Measurements from ENCODE around the gene SLC44A5. TPM values are rescaled to one million over a fixed set of nuclear protein-coding genes. Genes with fewer than 3 reads are reported as not detected.
"Not testable (repeated sequence)": the region's sequence is repeated elsewhere in the genome, so short reads cannot be mapped to it uniquely, and the experiment has no call there.

Gene SLC44A5
- total and polyA plus RNA-seq, 2 donors from 2014 or later, result 0.66 to 5.0 TPM

DNA sequence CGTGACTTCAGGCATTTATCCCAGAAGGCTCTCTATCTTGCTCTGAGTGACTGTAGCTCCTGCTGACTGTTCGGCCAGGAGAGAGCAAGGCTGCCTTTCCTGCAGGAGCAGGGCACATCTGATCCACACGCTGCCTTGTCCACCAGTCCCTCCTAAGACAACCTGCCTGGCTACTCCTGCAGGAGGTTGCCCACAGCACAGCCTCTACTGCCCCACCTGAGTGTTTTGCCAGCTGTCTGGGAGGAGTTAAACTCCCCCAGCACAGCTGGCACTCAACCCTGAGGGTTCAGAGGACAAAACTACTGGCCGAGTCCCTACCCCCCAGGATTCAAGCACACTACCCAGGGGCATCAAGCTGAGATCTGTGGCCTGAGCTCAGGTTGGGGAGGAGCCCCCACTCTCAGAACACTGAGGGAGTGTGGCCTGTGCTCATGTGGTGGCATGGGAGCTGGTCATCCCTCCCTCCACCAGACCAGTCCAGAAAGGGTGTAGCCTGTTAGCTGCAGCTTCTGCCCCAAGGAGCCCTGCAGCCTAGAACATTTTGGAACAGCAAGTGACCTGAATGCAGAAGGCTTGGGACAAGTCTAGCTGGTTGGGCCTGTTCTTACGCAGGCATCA lies 237.3 kb downstream of the SLC44A5 start:
- FAIRE-seq, result no peak
- no peak overlapping the region for H3K9ac ChIP-seq (ENCODE audit: low read length in 3 of 3)

DNA sequence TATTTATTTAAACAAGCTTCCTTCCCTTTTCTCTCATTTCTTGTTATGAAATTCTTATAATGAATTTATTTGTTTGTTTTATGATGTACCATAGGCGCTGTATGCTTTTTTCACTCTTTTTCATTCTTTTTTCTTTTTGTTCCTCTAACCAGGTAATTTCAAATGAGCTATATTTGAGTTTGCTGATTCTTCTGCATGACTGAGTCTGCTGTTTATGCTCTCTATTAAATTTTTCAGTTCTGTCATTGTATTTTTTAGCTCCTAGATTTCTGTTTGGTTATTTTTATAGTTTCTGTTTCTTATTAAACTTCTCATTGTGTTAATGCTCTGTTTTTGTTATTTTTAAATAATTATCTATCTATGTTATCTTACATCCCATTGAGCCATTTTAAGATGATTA lies 244.3 kb downstream of the SLC44A5 start:
- Histone ChIP-seq H3K27ac (ENCODE audit: low read depth in 2 of 2, low read length in 2 of 2) (no peak overlapping the region), H3K27me3 (ENCODE audit: control insufficient read depth, insufficient read depth, low read length) (no peaks in the 10 kb centered on the region), H3K4me1 (ENCODE audit: control insufficient read depth in 2 of 3, insufficient read depth in 2 of 3, low read depth in 1 of 3, low read length in 3 of 3) (no peaks in the 10 kb centered on the region), H3K4me3 (ENCODE audit: low read length in 3 of 3) (no peak overlapping the region), H3K9ac (ENCODE audit: low read length in 3 of 3) (no peak overlapping the region), H3K9me3 (ENCODE audit: control insufficient read depth in 2 of 3, insufficient read depth in 1 of 3, low read length in 3 of 3) (peaks cover 0 to 8% (median 0%) of the 10 kb centered on the region in 3 donors), H3K36me3 (ENCODE audit: control insufficient read depth in 2 of 3, insufficient read depth in 3 of 3, low read length in 3 of 3) (no peaks in the 10 kb centered on the region)
- DNase-seq, result no peak
- intact Hi-C loops (cut with DNase I), result no loop called here
- FAIRE-seq, result no peak
- TF ChIP-seq, protein P1, sequence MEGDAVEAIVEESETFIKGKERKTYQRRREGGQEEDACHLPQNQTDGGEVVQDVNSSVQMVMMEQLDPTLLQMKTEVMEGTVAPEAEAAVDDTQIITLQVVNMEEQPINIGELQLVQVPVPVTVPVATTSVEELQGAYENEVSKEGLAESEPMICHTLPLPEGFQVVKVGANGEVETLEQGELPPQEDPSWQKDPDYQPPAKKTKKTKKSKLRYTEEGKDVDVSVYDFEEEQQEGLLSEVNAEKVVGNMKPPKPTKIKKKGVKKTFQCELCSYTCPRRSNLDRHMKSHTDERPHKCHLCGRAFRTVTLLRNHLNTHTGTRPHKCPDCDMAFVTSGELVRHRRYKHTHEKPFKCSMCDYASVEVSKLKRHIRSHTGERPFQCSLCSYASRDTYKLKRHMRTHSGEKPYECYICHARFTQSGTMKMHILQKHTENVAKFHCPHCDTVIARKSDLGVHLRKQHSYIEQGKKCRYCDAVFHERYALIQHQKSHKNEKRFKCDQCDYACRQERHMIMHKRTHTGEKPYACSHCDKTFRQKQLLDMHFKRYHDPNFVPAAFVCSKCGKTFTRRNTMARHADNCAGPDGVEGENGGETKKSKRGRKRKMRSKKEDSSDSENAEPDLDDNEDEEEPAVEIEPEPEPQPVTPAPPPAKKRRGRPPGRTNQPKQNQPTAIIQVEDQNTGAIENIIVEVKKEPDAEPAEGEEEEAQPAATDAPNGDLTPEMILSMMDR (IDR thresholded peaks at IDR 0.05; ENCODE audit: borderline replicate concordance, extremely low read depth, insufficient read depth), result no peak

More for the DNA sequence above, 237.3 kb downstream of the SLC44A5 start:
- TF ChIP-seq, protein P1 (IDR thresholded peaks at IDR 0.05; ENCODE audit: borderline replicate concordance, extremely low read depth, insufficient read depth), result no peak
- intact Hi-C loops (cut with DNase I), result no loop called here
- H3K27me3 ChIP-seq (ENCODE audit: control insufficient read depth, insufficient read depth, low read length), result no peaks in the 10 kb centered on the region
- no peak overlapping the region for H3K4me3 ChIP-seq (ENCODE audit: low read length in 3 of 3)
- H3K36me3 ChIP-seq (ENCODE audit: control insufficient read depth in 2 of 3, insufficient read depth in 3 of 3, low read length in 3 of 3), result no peaks in the 10 kb centered on the region
- peak in 1 of 5 donors; percentile 15 for DNase-seq
- no peaks in the 10 kb centered on the region for H3K4me1 ChIP-seq (ENCODE audit: control insufficient read depth in 2 of 3, insufficient read depth in 2 of 3, low read depth in 1 of 3, low read length in 3 of 3)
- H3K27ac ChIP-seq (ENCODE audit: low read depth in 2 of 2, low read length in 2 of 2), result no peak overlapping the region
- peaks cover 0 to 4% (median 0%) of the 10 kb centered on the region in 3 donors for H3K9me3 ChIP-seq (ENCODE audit: control insufficient read depth in 2 of 3, insufficient read depth in 1 of 3, low read length in 3 of 3)

DNA sequence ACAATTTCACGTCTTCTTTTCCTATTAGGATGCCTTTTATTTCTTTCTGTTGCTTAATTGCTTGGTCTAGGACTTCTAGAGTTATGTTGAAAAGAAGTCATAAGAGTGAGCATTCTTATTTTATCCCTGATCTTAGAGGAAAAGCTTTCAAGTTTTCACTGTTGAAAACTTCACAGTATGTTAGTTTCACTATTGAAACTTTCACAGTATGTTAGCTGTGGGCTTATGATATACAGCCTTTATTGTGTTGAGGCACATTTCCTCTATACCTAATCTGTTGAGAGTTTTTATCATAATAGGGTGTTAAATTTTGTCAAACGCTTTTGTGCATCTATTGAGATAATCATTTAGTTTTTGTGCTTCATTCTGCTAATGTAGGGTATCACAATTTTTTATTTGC lies 249.7 kb downstream of the SLC44A5 start:
- no peak for FAIRE-seq
- intact Hi-C loops (cut with DNase I), result no loop called here
- DNase-seq, result no peak

DNA sequence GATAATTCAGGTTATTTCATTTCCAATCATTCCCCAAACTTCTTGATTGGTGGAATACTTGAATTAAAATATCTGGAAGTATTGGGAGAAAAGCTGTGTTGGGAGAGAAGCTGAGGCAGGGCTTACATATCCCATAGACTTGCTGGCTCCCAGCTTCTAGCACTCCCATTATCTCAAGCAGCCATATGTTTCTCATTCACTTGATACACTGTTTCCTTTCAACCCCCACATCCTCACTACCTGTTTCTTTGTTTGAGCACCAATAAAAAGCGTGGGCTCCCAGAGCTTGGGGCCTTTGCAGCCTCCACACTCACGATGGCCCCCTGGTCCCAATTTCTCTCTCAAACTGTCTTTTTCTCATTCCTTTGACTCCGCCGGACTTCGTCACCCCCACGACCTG lies 256.6 kb downstream of the SLC44A5 start:
- H3K27me3 ChIP-seq (ENCODE audit: control insufficient read depth, insufficient read depth, low read length); H3K4me1 ChIP-seq (ENCODE audit: control insufficient read depth in 2 of 3, insufficient read depth in 2 of 3, low read depth in 1 of 3, low read length in 3 of 3); DNase-seq; FAIRE-seq; intact Hi-C loops (cut with DNase I); H3K36me3 ChIP-seq (ENCODE audit: control insufficient read depth in 2 of 3, insufficient read depth in 3 of 3, low read length in 3 of 3); H3K9ac ChIP-seq (ENCODE audit: low read length in 3 of 3); H3K9me3 ChIP-seq (ENCODE audit: control insufficient read depth in 2 of 3, insufficient read depth in 1 of 3, low read length in 3 of 3); H3K27ac ChIP-seq (ENCODE audit: low read depth in 2 of 2, low read length in 2 of 2); H3K4me3 ChIP-seq (ENCODE audit: low read length in 3 of 3): not testable (repeated sequence)

More for the DNA sequence above, 249.7 kb downstream of the SLC44A5 start:
- Histone ChIP-seq H3K9ac (ENCODE audit: low read length in 3 of 3) (no peak overlapping the region), H3K36me3 (ENCODE audit: control insufficient read depth in 2 of 3, insufficient read depth in 3 of 3, low read length in 3 of 3) (no peaks in the 10 kb centered on the region), H3K4me3 (ENCODE audit: low read length in 3 of 3) (no peak overlapping the region), H3K27me3 (ENCODE audit: control insufficient read depth, insufficient read depth, low read length) (no peaks in the 10 kb centered on the region), H3K27ac (ENCODE audit: low read depth in 2 of 2, low read length in 2 of 2) (no peak overlapping the region), H3K9me3 (ENCODE audit: control insufficient read depth in 2 of 3, insufficient read depth in 1 of 3, low read length in 3 of 3) (no peaks in the 10 kb centered on the region), H3K4me1 (ENCODE audit: control insufficient read depth in 2 of 3, insufficient read depth in 2 of 3, low read depth in 1 of 3, low read length in 3 of 3) (no peaks in the 10 kb centered on the region)
- TF ChIP-seq, protein P1 (IDR thresholded peaks at IDR 0.05; ENCODE audit: borderline replicate concordance, extremely low read depth, insufficient read depth), result no peak

Measured in kidney (tissue), 14 donors.